NCI-H2227 treated with DMSO at 0.1 percent for 48 hours (cell line): ENCODE data around the gene CMTR1.
A peak's percentile ranks its signal among the peaks of the same experiment; 100 is the strongest.
"Not testable (repeated sequence)": the region's sequence is repeated elsewhere in the genome, so short reads cannot be mapped to it uniquely, and the experiment has no call there.

ENCODE experiments used
- DNase-seq: peaks from one replicate; lab custom pipeline; 2025; lab: John Stamatoyannopoulos, UW

The CMTR1 gene

DNA sequence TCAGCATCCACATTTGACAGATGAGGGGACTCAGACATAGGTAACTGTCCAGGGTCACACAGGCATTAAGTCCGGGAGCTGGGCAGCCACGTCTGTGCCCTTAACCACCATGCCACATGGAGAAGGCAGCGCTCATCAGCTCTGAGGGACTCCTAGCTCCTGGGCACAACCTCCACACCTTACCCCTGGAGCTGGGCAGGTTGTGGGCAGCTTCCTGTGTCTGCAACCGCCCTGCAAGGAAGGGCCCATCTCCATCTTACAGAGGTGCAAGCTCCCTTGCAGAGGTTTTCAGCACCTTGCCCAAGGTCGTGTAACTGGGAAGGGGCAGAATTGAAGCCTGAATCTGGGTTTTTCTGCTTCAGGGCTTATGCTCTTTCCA lies 58.8 kb downstream of the CMTR1 start:
- no peak for DNase-seq

DNA sequence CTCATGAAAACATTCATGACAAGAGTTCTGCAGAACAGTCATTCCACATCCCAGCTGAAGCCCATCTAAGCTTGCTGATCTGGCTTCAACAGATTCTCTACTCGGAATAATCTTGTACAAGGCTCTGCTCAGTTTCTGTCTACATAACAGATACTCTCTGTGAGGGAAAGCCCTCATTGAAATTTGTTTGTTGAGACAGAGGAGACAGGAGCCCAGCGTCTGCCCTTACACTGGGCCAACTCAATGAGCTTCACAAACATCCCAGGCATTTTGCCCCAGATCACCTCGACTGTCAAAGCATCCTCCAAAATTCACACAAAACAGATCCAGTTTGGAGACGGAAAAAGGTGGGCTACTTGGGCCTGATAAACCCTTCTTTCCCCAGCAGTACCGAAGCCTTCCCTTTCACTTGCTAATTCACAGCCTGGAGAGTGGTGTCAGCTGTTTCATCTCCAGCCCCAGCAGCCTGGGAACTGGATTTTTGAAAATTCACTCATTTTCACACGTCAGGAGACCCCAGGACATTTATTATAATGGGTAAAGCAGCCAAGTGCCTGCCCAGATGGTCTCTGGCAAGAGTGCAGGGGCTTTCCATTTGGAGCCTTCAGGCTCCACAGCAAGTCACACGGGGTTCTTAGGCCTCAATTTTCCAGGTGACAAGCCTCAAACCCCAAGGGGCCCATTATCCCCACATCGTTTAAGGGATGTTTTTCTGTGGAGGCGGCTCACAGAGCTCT lies 59.4 kb downstream of the CMTR1 start:
- no peak for DNase-seq

DNA sequence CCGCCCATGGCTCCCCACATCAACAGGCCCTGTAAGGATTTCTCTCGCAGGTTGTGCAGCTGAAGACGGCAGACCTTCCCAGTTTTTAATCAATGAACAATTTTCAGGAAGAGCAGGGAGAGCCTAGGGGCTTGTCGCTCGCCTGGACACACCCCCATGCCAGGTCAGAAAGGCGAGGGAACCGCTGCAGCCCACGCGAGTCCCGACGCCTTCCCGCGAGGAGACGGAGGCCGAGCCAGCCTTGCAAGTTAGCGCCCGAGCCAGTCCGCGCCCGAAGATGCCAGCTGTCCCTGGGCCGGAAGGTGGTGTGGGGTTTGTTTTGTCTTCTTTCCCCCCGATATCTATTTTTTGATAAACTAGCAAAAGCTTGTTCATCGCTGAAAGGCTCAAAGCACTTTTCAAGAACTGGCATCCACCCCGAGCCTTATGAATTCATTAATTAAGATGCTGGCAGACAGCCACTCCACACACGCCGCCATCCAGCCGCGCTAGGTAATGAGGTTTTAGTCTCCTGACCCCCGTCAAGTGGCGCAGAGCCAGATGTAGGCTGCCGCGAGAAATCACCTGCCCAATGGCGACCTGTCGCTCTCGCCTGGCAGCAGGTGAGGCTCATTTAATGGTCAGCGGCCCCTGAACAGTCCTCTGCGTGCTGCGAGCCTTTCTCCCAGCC lies 60.1 kb downstream of the CMTR1 start:
- DNase-seq, result peak; percentile 65

DNA sequence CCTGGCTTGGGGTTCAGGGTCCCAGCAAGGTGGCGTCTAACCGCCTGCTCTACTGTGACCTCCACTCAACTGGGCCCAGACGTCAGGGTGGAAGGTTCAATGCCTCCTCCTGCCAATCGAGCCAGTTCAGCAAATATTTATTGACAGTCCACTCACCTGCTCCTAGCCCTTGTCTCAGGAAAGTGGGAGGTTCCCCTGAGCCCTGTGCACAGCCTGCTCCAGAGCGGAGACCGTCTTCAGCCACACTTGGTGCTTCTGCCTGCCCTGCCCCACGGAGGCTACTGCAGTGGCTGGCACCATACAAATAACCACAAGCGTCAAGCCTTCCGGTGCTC lies 60.6 kb downstream of the CMTR1 start:
- no peak for DNase-seq

- DNase-seq, result no peak
Measured at GRCh38 chr6:37495244-37495934, 62.4 kb downstream of the CMTR1 start.

DNA sequence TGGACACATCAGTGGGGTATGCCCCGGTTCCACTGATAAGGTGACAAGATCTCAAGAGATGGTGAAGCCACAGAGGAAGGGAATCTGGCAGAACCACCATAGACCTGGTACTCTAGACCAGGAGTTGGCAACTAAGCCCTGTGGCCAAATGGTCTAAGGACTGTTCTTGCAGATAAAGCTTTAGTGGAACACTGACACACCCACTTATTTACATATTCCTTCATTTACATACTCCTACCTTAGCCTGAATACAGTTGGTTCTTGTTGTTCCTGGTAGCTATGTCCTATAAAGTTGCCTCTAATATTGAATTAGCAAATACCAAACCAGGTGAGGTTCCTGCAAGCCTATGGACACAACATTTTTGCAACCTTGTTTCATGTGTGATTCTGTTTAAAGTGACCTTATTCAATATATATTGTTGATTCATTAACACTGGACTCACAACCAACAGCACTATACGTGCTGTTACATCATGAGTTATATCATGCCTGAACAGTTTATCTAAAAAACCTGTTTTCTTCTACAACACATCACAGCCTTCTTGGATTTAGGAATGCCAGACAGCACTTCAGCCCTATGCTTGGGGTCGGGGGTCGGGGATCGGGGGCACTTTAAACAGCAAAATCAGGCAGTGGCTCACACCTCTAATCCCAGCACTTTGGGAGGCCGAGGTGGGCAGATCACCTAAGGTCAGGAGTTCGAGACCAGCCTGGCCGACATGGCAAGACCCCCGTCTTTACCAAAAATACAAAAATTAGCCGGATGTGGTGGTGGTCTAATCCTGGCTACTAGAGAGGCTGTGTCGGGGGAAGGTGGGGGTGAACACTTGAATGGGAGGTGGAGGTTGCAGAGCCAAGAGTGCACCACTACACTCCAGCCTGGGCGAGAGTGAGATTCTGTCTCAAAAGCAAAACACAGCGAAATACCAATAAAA lies 64.2 kb downstream of the CMTR1 start:
- DNase-seq, result no peak

- DNase-seq, result peak; percentile 98
Measured at GRCh38 chr6:37499433-37500293, 66.6 kb downstream of the CMTR1 start, which contains the start of gene CCDC167. Gene CCDC167, minus strand, starts transcription at chr6:37499893. Its CDS starts 30 bp downstream, at chr6:37499863.

- no peak for DNase-seq
Measured at GRCh38 chr6:37500294-37500608, 67.2 kb downstream of the CMTR1 start.

DNA sequence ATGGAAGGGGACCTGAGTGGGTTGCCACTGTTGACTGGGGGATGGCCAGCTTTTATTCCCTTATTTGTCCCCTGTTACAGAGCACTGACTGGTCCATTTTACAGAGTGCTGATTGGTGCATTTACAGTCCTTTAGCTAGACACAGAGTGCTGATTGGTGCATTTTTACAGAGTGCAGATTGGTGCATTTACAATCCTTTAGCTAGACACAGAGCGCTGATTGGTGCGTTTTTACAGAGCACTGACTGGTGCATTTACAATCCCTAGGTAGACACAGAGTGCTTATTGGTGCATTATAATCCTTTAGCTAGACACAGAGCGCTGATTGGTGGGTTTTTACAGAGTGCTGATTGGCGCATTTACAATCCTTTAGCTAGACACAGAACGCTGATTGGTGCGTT lies 67.9 kb downstream of the CMTR1 start:
- DNase-seq, result not testable (repeated sequence)

- no peak for DNase-seq
Measured at GRCh38 chr6:37501632-37502491, 68.8 kb downstream of the CMTR1 start.

DNA sequence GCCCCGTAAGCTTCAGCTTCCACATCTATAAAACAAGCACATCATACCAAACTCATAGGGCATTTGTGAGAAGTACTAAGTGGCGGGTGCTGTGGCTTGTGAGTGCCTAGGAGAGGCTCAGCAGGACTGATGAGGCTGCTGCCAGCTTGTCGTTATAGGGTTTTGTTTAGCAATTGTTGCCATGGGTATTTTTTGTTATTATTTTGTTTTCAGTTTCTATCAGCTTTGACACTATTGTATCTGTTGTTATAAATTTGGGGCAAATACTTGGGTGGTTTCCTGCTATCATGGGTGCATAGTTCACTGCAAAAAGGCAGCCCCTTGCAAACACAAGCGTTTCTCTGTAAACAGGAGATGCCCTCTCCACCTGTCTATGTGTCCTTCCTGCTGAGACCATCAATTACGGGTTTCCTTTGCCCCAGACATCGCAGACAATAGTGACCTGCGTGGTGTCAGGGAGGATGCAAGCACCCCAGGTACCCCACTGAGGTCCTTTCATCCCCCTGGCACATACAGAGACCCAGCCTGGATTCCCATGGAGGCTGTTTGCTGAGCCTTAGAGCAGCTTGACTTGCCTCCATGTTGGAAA lies 69.8 kb downstream of the CMTR1 start:
- peak; percentile 28 for DNase-seq

DNA sequence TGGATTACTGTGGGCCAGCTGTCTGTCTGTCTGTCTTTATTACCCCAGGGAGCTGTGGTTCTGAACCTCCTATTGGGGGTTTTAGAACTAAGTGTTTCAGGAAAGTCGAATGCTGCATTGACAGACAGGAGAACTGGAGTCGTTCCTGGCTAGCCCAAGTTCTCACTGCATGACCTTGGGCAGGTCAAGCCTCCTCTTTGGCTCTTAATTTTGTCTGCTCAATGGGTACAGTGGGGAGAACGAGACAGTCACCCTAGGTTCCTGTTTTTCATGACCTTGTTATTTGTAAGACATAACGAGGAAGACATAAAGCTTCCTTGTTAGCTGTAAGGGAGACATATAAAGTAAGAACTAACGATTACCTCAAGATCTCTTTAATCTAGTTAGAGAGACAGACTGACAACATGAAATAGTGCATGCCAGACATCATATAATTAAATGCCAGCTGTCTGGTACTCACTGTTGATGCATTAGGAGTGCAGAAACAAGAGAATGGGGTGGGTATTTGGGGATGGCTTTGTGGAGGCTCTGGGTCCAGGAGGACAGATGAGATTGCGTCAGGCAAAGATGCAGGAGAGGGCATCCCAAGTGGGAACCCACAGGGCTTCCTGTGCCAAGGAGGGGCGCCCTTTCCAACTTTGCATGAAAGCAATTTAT lies 70.4 kb downstream of the CMTR1 start:
- DNase-seq, result peak; percentile 22

GRCh38 chr6:37504024-37504423 lies 71.0 kb downstream of the CMTR1 start:
- no peak for DNase-seq

- DNase-seq, result no peak
Measured at GRCh38 chr6:37506479-37506878, 73.5 kb downstream of the CMTR1 start.

GRCh38 chr6:37507077-37507476 lies 74.1 kb downstream of the CMTR1 start:
- no peak for DNase-seq

DNA sequence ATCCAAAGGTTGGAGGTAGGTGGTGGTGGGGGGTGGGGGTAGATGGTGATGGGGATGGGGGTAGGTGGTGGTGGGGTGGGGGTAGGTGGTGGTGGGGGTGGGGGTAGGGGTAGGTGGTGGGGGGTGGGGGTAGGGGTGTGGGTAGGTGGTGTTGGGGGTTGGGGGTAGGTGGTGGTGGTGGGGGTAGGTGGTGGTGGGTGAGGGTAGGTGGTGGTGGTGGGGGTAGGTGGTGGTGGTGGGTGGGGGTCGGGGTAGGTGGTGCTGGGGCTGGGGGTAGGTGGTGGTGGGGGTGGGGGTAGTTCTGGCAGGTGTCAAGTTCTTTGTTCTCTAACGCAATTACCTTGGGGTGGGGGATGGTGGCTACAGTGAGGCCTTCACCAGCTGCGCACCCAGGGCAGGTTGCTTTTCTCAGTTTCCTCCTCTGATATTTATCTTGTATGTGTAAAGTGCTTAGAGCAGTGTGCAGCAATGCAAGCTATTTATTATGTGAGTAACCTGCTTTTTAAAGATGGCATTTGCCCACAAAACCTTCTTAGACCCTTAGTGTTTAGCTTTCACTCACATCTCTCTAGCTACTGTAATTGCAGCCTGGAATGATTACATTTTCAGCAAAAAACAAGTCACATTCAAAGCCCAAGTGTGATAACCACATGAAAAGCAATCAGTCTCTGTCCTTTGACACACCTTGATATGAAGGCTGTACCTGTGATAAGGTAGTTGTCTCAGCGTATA lies 74.8 kb downstream of the CMTR1 start:
- DNase-seq, result peak; percentile 57

GRCh38 chr6:37511201-37511600 lies 78.2 kb downstream of the CMTR1 start:
- DNase-seq, result no peak

DNA sequence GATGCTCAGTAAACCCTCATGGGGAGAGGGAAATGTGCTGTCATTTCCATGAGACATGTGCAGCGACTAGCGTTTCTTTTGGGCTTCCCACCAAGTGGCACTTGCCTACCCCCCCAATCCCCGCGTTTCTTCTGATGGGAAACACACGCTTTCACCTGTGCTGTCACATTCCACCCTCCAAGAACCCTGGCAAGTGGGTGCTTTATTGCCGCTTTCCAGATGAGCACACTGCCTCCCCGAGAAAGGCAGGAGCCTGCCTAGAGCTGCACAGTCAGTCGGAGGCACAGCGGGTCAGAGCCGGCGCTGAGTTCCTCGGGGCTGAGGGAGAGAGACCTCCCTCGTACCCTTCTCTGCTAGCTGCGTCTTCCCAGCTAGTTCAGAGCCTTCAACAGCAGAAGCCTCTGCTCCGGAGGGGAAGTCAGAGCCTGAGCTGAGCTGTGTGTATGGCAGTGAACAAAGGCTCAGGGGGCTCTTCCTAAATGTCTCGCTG lies 78.9 kb downstream of the CMTR1 start:
- DNase-seq, result no peak
